ENCODE measurements around the gene LCOR. TPM values are rescaled to one million over a fixed set of nuclear protein-coding genes. Genes with fewer than 3 reads are reported as not detected.

The LCOR gene
- total RNA-seq, 4 donors from 2014 or later = 47.2 to 86.4 (median 60.0) TPM

Small RNA genes within 50 kb of the gene (small RNA-seq; reads per million reads assigned to genes)
- gene HMGN2P35 = 0 reads per million in 4 donors
- 0 to 0.55 (median 0.07) reads per million in 4 donors for gene MIR607

Other genes starting within 250 kb of the LCOR start
- gene TM9SF3, start 245.3 kb upstream of the LCOR start, total RNA-seq = 100 to 1,000 TPM in 1 of 4 donors, 10 to 100 TPM in 3; 34.4 to 133 (median 77.3) TPM
- 10 to 100 TPM in 3 of 4 donors, 1 to 10 TPM in 1; 6.4 to 42.6 (median 16.3) TPM for gene PIK3AP1, start 111.8 kb upstream of the LCOR start, total RNA-seq